Mucosa of descending colon (tissue), 3 donors: ENCODE data around the gene MS4A14. TPM values are rescaled to one million over a fixed set of nuclear protein-coding genes. Genes with fewer than 3 reads are reported as not detected.

Source experiments
- ATAC-seq: fragments of 200-7000 bp; cut with Tn5 transposase; one replicate; pipeline ENCODE4 v1.9.1; 2020; ENCODE audit warnings: mild to moderate bottlenecking, moderate library complexity
- DNase-seq, 3 donors: peaks; one replicate each; pipeline ENCODE4 v3.0.0-alpha.2; 2020
- H3K36me3 ChIP-seq: fragments of 200-600 bp; one replicate; pipeline ENCODE4 v1.8.0; 2021; ENCODE audit warnings: low read depth, mild to moderate bottlenecking
- H3K4me1 ChIP-seq: fragments of 200-600 bp; one replicate; pipeline ENCODE4 v1.8.0; 2021; ENCODE audit warnings: low read depth, mild to moderate bottlenecking
- H3K4me3 ChIP-seq: fragments of 200-600 bp; one replicate; pipeline ENCODE4 v1.8.0; 2021; ENCODE audit warnings: mild to moderate bottlenecking
- H3K9me3 ChIP-seq: fragments of 200-600 bp; one replicate; pipeline ENCODE4 v1.8.0; 2021; ENCODE audit warnings: mild to moderate bottlenecking
- intact Hi-C, 2 donors: fragments of 100-400 bp; cut with DNase I in 1 of 2; cut with micrococcal nuclease in 1 of 2; formaldehyde crosslinking; loops; one replicate each; pipeline versions ENCODE4 v1.11.0 to v1.11.1; 2022; cut with DNase I, micrococcal nuclease
- total RNA-seq, 3 donors: library from RNA; stranded (reverse); fragmentation: NEBNext Ultra II Directional in 2 of 3; extraction: Animal tissue kit (Norgen Biotek cat#: 25700) in 2 of 3; gene quantifications; one replicate each; pipeline versions ENCODE4 v1.2.1 to v1.2.4, GENCODE V29; 2021 to 2023
- TF ChIP-seq, protein P1 (sequence below): fragments of 200-600 bp; IDR thresholded peaks from one replicate; pipeline ENCODE4 v1.8.0; 2022; ENCODE audit warnings: antibody characterized with exemption, mild to moderate bottlenecking
- donor health status: DM: no; HTN: no; CAD: no; lungs with moderate emphysema.
- donor health status: DM: no; HTN: no; CAD: no.
- donor health status: DM: no; HTN: yes; CAD: no.

The MS4A14 gene
- total RNA-seq, 3 donors from 2014 or later = 0.41 to 1.1 (median 0.98) TPM

DNA sequence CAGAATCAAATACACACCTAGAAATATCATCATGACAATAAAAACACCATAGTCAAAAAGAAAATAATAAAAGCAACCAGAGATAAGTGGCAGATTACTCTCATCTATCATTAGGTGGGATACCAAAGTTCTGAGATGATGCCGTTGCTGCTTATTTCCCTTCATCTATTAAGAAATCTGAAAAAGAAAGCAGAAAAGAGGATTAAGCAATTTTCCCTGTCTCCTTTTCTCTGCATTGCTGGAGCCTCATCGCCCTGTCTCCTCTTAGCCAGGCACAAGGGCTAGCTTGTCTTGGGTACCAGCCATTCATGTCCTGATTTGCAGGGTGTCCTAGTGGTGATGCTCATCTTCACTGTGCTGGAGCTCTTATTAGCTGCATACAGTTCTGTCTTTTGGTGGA, 3.9 kb upstream of the MS4A14 start:
- Histone ChIP-seq H3K4me3 (no peak overlapping the region), H3K36me3 (no peaks in the 10 kb centered on the region), H3K9me3 (no peaks in the 10 kb centered on the region), H3K4me1 (no peaks in the 10 kb centered on the region)
- no peak for DNase-seq
- TF ChIP-seq, protein P1, sequence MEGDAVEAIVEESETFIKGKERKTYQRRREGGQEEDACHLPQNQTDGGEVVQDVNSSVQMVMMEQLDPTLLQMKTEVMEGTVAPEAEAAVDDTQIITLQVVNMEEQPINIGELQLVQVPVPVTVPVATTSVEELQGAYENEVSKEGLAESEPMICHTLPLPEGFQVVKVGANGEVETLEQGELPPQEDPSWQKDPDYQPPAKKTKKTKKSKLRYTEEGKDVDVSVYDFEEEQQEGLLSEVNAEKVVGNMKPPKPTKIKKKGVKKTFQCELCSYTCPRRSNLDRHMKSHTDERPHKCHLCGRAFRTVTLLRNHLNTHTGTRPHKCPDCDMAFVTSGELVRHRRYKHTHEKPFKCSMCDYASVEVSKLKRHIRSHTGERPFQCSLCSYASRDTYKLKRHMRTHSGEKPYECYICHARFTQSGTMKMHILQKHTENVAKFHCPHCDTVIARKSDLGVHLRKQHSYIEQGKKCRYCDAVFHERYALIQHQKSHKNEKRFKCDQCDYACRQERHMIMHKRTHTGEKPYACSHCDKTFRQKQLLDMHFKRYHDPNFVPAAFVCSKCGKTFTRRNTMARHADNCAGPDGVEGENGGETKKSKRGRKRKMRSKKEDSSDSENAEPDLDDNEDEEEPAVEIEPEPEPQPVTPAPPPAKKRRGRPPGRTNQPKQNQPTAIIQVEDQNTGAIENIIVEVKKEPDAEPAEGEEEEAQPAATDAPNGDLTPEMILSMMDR = no peak
- ATAC-seq = no peak
- intact Hi-C loops = no loop called here

DNA sequence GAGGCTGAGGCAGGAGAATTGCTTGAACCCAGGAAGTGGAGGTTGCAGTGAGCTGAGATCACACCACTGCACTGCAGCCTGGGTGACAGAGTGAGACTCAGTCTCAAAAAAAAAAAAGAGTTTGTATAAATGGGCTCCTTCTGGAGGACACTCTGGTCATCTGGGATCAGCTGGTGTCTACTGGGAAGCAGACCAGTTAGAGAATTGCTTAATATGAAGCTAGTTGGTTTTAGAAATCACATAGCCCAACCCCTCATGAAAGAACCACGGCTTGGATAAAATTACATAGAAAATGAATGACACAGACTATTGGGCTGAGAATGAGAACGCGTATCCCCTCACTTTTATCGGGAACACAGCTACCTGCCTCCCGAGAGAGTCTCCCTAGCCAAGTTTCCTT, 3.2 kb upstream of the MS4A14 start:
- intact Hi-C loops = no loop called here
- no peak for DNase-seq
- no peak for ATAC-seq
- no peaks in the 10 kb centered on the region for H3K4me1 ChIP-seq
- TF ChIP-seq, protein P1 = no peak
- H3K4me3 ChIP-seq = no peak overlapping the region
- H3K9me3 ChIP-seq = no peaks in the 10 kb centered on the region
- no peaks in the 10 kb centered on the region for H3K36me3 ChIP-seq

DNA sequence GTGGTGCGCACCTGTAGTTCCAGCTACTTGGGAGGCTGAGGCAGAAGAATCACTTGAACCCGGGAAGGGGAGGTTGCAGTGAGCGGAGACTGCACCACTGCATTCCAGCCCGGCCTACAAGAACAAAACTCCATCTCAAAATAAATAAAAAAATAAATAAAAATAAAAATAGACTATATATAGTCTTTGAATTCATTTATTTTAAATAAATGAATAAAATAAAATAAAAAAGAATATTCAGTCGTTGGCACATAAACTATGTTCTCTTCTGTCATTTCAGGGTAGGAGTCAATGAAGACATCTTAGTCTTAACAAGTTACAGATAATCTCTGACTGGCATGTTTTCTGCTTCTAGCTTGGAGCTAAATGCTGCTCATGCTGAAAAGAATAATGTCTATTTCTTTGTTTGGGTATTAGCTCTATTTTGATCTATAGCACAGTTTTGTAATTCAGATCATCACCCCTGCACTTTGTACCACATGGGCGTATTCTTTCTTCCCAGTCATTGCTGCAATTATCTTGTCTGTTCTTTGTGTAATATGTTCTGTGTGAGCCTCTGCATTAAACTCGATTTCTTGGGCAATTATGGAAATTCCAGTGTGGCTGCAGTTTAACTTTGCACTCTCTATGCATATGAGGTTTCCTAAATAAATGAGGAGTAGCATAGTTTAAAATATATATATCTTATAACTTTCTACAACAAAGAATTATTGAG, 1.4 kb upstream of the MS4A14 start:
- intact Hi-C loops = no loop called here
- no peaks in the 10 kb centered on the region for H3K4me1 ChIP-seq
- TF ChIP-seq, protein P1 = no peak
- H3K9me3 ChIP-seq = no peaks in the 10 kb centered on the region
- no peaks in the 10 kb centered on the region for H3K36me3 ChIP-seq
- no peak for DNase-seq
- ATAC-seq = no peak
- no peak overlapping the region for H3K4me3 ChIP-seq

DNA sequence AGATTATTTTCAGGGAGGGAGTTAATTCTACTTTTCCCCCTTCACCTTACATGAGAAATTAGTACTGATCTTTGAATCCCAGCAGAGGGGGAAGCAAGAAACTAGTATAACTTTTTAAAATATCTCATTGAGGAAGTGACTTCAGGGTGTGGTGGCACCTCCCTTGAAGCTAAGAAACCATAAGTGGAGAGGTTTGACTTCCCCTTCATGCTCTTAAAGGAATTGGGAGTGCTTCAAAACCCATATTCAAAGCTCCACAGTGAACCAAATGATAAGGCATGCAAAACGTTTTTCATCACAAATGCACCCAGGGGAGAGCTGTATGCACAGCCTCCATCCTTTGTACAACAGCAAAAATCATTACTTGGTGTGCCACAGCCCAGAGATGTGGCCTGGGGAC, 540 bp downstream of the MS4A14 start:
- intact Hi-C loops = no loop called here
- DNase-seq (no peak), ATAC-seq (peak; percentile 54)
- no peaks in the 10 kb centered on the region for H3K9me3 ChIP-seq
- H3K36me3 ChIP-seq = no peaks in the 10 kb centered on the region
- H3K4me3 ChIP-seq = no peak overlapping the region
- no peaks in the 10 kb centered on the region for H3K4me1 ChIP-seq
- TF ChIP-seq, protein P1 = no peak

DNA sequence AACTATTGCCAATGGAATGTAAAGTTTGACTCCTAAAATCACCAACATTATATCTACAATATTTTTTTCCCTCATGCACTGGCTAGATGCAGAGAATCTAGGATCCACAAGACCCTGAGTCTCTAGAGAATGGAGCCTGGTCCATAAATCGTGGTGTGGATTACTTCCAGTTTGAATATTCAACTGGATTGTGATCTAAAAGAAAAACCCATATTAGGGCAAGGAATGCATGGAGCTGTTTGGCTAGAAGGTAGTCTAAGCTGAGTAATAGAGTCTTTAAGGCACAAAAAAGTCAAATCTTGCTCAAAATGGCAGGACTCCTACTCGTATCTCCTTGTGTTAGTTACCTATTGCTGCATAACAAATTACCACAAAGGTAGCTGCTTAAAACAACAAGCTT, 23.8 kb downstream of the MS4A14 start:
- H3K36me3 ChIP-seq = no peaks in the 10 kb centered on the region
- DNase-seq (no peak), ATAC-seq (no peak)
- TF ChIP-seq, protein P1 = no peak
- intact Hi-C loops = no loop called here
- no peak overlapping the region for H3K4me3 ChIP-seq
- H3K4me1 ChIP-seq = no peaks in the 10 kb centered on the region
- H3K9me3 ChIP-seq = peaks cover 4% of the 10 kb centered on the region

DNA sequence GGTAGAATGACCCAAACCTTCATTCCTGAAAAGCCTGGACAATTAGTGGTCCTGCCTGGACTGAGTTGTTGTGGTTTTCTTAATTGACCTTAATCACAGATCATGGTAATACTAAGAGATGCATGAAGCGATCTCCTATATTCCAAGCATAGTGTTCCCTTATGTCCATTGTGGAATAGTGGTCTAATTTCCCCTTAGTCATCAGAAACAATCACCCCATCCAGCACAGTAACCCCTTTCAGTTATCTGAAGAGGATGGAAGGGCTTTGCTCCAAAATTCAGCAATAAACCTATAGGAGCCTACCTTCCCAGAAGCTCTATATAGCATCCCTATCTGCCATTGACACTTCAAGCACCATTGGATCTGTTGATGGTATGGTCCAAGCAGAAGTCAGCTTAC, 26.4 kb downstream of the MS4A14 start:
- Histone ChIP-seq H3K4me1 (no peaks in the 10 kb centered on the region), H3K9me3 (peaks cover 4% of the 10 kb centered on the region), H3K36me3 (no peaks in the 10 kb centered on the region), H3K4me3 (no peak overlapping the region)
- intact Hi-C loops = no loop called here
- DNase-seq = no peak
- ATAC-seq = no peak
- TF ChIP-seq, protein P1 = no peak
